Measurements from ENCODE around the gene MTHFSD. TPM values are rescaled to one million over a fixed set of nuclear protein-coding genes. Genes with fewer than 3 reads are reported as not detected.

The MTHFSD gene
- total RNA-seq, 1 donor from 2014 or later: 35.0 TPM

- ATAC-seq (ENCODE audit: low read depth) (no peak), DNase-seq (no peak)
- ChIA-PET CTCF (no interaction called here), POLR2A (no interaction called here)
- peaks cover 77% of the 10 kb centered on the region for H3K36me3 Mint-ChIP-seq (ENCODE audit: low read depth)
- no peaks in the 10 kb centered on the region for H3K27me3 Mint-ChIP-seq
- no peaks in the 10 kb centered on the region for H3K9me3 Mint-ChIP-seq
- no peak overlapping the region for H3K4me3 Mint-ChIP-seq
- TF ChIP-seq CTCF (IDR thresholded peaks at IDR 0.05): no peak
- H3K4me1 Mint-ChIP-seq: no peaks in the 10 kb centered on the region
- H3K27ac Mint-ChIP-seq: no peak overlapping the region
- intact Hi-C loops (cut with micrococcal nuclease): no loop called here
These were observed 7.7 kb downstream of the MTHFSD start for GRCh38 chr16:86547286-86547685.

- no peak overlapping the region for H3K4me3 Mint-ChIP-seq
- DNase-seq (no peak), ATAC-seq (ENCODE audit: low read depth) (no peak)
- H3K9me3 Mint-ChIP-seq: no peaks in the 10 kb centered on the region
- H3K4me1 Mint-ChIP-seq: no peaks in the 10 kb centered on the region
- ChIA-PET POLR2A (no interaction called here), CTCF (no interaction called here)
- peaks cover 77% of the 10 kb centered on the region for H3K36me3 Mint-ChIP-seq (ENCODE audit: low read depth)
- no peaks in the 10 kb centered on the region for H3K27me3 Mint-ChIP-seq
- no peak for TF ChIP-seq CTCF (IDR thresholded peaks at IDR 0.05)
- H3K27ac Mint-ChIP-seq: no peak overlapping the region
- intact Hi-C loops (cut with micrococcal nuclease): no loop called here
These were observed 8.4 kb downstream of the MTHFSD start for GRCh38 chr16:86546638-86547013.

- POLR2A ChIA-PET: no interaction called here
- Mint-ChIP-seq H3K27me3 (no peaks in the 10 kb centered on the region), H3K36me3 (ENCODE audit: low read depth) (peaks cover 78% of the 10 kb centered on the region), H3K27ac (no peak overlapping the region), H3K4me1 (no peaks in the 10 kb centered on the region), H3K4me3 (no peak overlapping the region), H3K9me3 (no peaks in the 10 kb centered on the region)
- intact Hi-C loops (cut with micrococcal nuclease): no loop called here
- CTCF ChIA-PET: no interaction called here
- ATAC-seq (ENCODE audit: low read depth) (no peak), DNase-seq (no peak)
- no peak for TF ChIP-seq CTCF (IDR thresholded peaks at IDR 0.05)
These were observed 8.9 kb downstream of the MTHFSD start for GRCh38 chr16:86545954-86546637.

- CTCF ChIA-PET: no interaction called here
- H3K36me3 Mint-ChIP-seq (ENCODE audit: low read depth): peaks cover 80% of the 10 kb centered on the region
- H3K27me3 Mint-ChIP-seq: no peaks in the 10 kb centered on the region
- ATAC-seq (ENCODE audit: low read depth) (no peak), DNase-seq (no peak)
- no peak for TF ChIP-seq CTCF (IDR thresholded peaks at IDR 0.05)
- H3K27ac Mint-ChIP-seq: no peak overlapping the region
- H3K9me3 Mint-ChIP-seq: no peaks in the 10 kb centered on the region
- H3K4me3 Mint-ChIP-seq: no peak overlapping the region
- POLR2A ChIA-PET: no interaction called here
- H3K4me1 Mint-ChIP-seq: no peaks in the 10 kb centered on the region
- intact Hi-C loops (cut with micrococcal nuclease): no loop called here
These were observed 9.6 kb downstream of the MTHFSD start for GRCh38 chr16:86545481-86545880.

GRCh38 chr16:86542756-86543750 lies 12.0 kb downstream of the MTHFSD start:
- POLR2A ChIA-PET: no interaction called here
- no peak for TF ChIP-seq CTCF (IDR thresholded peaks at IDR 0.05)
- DNase-seq: no peak
- H3K36me3 Mint-ChIP-seq (ENCODE audit: low read depth): peaks cover 93% of the 10 kb centered on the region
- intact Hi-C loops (cut with micrococcal nuclease): no loop called here
- no peaks in the 10 kb centered on the region for H3K9me3 Mint-ChIP-seq
- ATAC-seq (ENCODE audit: low read depth): no peak
- H3K4me1 Mint-ChIP-seq: no peaks in the 10 kb centered on the region
- no peak overlapping the region for H3K4me3 Mint-ChIP-seq
- H3K27ac Mint-ChIP-seq: no peak overlapping the region
- CTCF ChIA-PET: no interaction called here
- H3K27me3 Mint-ChIP-seq: no peaks in the 10 kb centered on the region

Data from activated B cell treated with CpG ODN at 0.5 μM for 24 hours (primary cell).